Stimulated activated CD8-positive, alpha-beta memory T cell treated with anti-CD3 and anti-CD28 coated beads, Interleukin-7, amount 100 ng/mL, for 4 hours (primary cell): ENCODE results near the gene MED12L.

ENCODE experiments used
- DNase-seq, 2 donors: peaks; one replicate each; pipeline ENCODE4 v3.0.0-alpha.2; 2020; ENCODE audit warnings: low read depth in 2 of 2

The MED12L gene

GRCh38 chr3:151171145-151171757 is 85.8 kb downstream of the MED12L start:
- no peak for DNase-seq

- no peak for DNase-seq
These were observed 88.9 kb downstream of the MED12L start for GRCh38 chr3:151174351-151174750.

DNA sequence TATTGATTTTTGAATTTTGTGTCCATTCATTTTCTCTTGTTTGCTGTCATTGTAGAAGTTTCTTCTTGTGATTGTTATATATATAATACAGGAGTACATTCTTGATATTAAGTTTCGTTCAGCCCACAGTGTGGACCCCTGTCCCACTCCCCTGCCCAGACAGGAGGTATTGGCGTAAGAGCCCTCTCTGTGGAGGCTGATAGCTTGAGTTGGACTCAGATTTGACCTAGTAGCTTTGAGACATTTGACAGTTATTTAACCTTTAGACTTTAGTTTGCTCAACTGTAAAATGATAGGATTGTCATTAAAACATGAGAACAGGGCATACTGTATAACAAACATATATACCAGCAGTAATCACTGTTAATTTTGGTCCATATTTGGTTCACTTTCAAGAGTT is 90.5 kb downstream of the MED12L start:
- no peak for DNase-seq

DNA sequence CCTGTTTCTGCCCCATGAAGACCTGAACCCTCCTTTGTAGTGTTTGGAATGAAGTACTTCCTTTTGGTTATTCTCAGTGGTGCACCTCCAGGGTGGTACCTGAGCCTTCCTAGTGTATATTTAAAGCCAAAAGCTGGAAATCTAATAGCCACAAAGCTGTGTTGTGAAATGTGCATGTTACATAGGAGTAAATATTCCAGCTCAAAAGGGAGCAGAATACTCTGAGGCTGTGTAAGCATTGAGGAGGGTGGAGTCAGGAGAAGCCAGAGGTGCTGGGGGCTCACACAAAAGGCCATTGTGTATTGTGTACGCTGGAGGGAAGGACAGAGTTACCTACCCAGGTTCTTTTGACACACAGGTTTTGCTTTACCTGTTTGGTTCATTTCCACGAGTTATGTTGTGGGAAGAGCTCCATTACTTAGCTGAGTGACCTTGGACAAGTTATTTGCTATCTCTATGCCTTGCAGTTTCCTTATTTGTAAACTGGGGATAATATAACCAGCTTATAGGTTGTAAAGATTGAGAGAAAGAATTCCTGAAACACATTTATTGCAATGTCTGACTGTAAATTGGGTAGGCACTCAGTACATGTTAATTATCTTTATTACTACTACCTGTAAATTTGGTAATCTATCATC is 92.9 kb downstream of the MED12L start:
- DNase-seq, result no peak

- no peak for DNase-seq
These were observed 97.0 kb downstream of the MED12L start for GRCh38 chr3:151182349-151183079.

DNA sequence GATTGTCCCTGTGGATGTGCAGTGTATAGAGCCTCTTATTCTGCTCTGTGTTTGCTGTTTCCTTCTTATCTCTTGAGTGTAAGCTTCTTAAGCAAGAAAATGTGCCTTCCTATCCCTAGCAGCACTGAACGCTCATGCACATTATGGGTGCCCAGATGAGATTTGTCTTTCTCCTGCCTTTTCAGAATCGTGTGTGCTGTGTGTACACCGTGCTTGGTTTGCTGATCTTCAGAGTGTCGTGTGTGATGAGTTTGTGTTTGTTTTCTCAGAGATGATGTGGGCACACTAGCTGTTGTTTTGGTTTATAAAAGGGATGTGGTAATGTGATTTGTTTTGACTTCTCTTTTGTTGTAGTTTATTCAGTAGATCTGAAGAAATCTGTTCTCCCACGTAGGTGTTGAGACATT is 97.8 kb downstream of the MED12L start:
- no peak for DNase-seq

DNA sequence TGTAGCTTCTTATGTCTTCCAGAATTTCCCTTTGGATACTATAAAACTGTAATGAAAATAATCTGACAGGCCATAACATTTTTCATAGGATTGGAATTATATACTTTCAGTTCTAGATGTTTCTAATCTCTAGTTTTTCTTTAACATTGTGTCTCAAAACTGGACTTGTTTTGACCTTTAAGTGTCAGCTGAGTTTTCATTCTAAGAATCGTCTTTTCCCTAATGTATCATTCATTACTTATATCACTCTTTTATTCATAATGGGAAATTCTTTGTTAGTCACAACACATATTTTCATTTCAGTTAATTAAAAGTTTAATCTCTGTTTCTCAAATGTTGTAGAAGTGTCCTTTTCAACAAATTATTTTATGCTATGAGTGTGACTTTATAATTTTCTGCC is 105.6 kb downstream of the MED12L start:
- no peak for DNase-seq

GRCh38 chr3:151192545-151192944 is 107.1 kb downstream of the MED12L start:
- DNase-seq, result no peak

DNA sequence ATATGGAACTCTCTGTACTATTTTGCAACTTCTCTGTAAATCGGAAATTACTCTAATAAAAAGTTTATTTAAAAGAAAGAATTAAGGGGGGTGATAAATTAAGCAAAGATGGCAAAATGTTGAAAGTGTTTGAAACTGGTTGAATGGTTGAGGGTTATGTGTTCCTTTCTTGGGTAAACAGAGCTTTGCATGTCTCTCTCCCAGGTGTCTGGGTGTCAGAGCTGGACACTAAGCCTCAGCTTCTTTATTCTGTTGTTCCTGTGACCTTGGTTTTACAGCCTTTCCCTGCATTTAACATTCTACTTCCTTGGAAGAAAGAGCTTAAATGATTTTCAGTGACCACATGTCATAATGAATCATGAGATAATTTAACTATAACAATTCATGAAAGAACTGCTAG is 110.4 kb downstream of the MED12L start:
- DNase-seq, result no peak

- DNase-seq, result no peak
These were observed 111.0 kb downstream of the MED12L start for GRCh38 chr3:151196434-151196833.

- no peak for DNase-seq
These were observed 111.8 kb downstream of the MED12L start for GRCh38 chr3:151197228-151197627.

DNA sequence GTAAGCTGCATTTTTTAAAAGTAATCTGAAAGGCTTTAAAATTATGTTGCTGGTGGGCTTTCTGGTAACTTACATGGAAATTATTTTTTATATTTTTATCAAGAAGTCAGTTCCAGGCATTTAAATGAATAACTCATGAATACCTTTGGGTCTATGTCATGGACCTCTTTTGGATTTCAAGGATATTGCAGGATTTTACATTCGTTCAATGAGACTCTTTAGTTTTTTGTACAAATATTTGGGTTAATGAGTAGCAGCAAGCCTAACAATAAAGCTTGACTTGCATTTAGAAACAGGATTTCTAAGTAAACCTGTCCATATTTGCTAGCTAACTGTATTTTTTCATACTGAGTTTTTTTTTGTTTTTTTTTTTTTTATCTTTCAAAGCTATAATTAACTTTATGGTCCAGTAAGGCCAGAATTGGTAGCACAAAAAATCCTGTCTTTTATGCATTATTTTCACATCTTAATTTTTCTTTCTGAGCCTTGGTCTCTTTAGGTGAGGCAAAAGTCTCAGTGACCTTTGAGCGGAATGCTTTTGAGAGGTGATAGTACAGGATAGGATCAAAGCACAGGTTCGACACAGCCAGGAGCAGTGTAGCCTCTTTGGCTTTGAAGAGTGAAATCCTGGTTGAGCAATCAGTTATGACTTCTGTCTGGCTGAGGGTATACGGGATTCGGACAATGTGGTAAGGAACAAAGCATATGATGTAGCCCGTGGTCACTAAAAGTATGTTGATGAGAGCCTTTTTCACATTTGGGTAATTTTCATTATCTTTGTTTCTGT is 112.7 kb downstream of the MED12L start:
- DNase-seq, result no peak

DNA sequence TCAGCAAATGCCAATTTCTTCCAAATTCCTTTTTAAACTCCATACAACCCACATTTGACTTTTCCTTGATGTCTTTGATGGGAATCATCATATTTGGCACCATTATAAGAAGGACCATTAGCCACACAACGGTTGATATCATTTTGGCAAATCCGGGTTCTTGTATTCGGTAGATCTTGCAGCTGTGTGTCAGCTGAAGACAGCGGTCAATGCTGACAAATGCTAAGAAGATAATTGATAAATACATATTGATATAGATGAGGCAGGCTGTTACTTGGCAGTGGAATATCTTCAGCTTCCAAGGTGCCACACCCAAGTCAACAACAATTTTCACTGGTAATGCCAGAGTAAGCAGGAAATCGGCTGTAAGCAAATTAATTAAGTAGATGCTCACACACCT is 113.4 kb downstream of the MED12L start:
- no peak for DNase-seq

DNA sequence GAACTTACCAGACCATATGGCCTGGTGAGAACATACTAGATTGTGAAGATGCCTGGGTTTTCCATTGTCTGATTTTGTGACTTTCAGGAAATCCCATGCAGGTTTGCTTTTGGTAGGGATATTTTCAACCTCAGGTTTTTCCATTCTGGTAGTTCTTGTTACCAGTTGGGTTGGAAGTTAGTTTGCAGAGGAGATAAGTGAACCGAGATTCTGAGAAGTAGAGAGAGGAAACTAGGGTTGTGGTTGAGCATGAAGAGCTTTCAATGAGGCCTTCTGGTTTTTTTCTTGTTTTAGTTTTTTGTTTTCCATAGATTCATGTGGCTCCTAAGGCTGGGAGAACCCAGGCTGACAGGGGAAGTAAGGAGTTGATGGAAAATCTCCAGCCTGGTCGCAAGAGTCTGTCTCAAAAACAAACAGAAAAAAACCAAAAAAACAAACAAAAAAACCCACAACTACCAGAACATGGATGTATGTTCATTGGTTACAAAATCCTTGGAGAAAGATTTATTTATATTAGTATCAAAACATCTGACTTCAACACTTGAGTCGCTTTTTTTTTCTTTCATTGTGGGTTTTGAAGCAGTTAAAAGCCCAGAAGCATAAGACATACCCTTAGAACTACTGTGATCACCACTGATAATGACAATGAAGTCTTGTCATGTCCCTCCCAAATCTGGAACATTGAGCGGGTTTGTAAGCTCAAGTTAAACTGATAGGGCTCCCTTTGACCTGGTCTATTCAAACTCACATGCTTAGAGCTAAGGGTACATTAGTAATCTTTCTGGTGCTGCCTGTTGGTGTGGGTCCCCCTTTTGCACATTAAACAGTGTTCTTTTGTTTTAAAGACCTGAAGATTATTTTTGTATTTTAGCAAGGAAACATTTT is 114.3 kb downstream of the MED12L start:
- DNase-seq, result no peak

GRCh38 chr3:151200586-151200985 is 115.1 kb downstream of the MED12L start:
- no peak for DNase-seq

DNA sequence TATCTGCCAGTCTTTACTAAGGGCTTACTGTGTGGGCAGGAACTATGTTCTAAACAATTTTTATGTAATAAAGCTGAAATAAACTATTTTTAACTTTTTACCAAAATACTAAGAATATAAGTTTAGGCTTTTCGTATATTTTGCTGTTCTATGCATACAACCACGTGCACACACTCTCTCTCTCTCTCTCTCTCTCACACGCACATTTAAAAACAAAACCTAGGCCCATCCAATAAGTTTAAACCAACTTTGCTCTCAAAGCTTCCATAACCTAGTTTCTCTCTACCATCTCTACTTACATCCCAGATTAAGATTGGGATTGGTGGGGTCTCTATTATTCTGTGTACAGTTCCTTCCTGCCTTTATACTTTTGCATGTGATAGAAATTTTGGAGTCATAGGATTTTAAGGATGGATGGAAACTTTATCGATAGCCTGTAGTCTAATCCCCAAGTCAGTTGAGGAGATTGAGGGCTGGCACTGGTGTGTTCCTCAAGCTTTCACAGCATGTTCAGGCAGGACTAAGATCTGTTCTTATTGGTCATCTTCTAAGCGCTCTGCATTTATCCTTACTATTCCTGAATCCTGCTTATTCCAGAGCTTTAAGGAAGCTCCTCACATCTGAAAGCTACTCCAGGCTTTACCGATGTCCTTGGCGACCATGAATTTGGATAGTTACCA is 115.7 kb downstream of the MED12L start:
- no peak for DNase-seq

DNA sequence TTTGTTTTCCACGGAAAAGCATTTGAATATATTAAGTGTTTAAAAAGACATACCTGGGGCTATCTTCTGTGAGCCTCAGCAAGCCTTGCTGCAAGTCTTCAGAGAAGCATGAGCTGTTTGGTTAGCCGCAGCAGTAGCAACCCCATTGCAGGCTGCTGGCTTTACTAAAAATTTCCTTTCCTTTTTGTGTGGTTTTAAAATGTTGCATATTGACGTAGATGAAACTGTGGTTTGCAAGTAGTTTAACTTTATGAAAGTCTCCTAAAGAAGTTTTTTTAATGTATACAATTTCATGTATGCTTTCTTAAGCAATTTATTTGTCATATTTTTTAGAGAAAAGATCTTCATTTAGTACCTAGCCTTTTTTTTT is 117.6 kb downstream of the MED12L start, which contains the start of gene GPR171:
GPR171 (minus strand) TSS at position 166 of the 370 bp plus-strand sequence. CDS start 3,830 bp downstream, outside the sequence.
- DNase-seq, result peak; percentile 64 to 68

- no peak for DNase-seq
These were observed 119.3 kb downstream of the MED12L start for GRCh38 chr3:151204530-151205402.

DNA sequence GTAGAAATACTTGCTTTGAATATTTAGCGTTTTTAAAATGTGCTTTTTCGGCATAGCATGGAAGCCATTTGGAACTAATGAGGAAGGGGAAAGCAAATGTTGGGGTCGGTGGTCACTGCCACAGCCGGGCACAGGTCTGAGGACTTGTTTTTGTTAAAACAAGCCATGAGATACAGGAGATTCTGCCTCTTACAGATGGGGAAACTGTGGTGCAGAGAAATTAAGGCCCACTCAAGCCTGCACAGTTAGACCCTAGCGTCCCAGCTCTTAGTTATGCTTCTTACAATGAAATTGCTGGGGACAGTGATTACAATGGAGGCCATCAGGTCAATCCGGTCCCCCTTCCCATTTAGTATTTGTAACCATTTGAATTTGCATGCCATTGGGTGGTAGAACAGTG is 120.0 kb downstream of the MED12L start:
- no peak for DNase-seq

DNA sequence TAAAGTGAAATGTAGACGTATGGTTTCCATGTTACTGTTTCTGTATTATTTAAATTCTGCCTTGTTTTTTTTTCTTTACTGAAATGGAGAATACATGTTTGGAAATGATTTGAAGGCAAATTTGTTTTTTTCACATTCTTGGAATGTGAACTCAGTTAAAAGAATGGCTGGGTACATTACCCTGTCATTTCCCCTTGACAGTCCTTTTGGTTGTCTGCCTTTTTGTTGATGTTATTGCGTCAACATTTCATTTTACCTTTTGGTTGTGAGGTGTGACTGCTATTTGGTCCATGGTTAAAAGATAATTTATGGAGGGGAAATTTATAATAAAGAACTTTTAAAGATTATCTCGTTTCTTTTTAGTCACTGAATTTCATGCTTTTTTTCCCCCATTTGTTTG is 120.7 kb downstream of the MED12L start:
- DNase-seq, result no peak
